ENCODE results near the gene EPO.
"Not testable (repeated sequence)": the region's sequence is repeated elsewhere in the genome, so short reads cannot be mapped to it uniquely, and the experiment has no call there.

Gene EPO

DNA sequence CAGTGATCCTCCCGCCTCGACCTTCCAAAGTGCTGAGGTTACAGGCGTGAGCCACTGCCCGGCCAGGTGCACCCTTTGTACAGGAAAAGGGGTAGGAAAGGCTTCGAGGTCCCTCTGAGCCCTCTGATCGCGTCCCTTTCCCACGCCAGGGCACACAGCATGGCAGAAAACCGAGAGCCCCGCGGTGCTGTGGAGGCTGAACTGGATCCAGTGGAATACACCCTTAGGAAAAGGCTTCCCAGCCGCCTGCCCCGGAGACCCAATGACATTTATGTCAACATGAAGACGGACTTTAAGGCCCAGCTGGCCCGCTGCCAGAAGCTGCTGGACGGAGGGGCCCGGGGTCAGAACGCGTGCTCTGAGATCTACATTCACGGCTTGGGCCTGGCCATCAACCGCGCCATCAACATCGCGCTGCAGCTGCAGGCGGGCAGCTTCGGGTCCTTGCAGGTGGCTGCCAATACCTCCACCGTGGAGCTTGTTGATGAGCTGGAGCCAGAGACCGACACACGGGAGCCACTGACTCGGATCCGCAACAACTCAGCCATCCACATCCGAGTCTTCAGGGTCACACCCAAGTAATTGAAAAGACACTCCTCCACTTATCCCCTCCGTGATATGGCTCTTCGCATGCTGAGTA lies 13.5 kb upstream of the EPO start:
- no peak for DNase-seq
- Mint-ChIP-seq H3K36me3 (ENCODE audit: low read depth) (peaks cover 33% of the 10 kb centered on the region), H3K27me3 (no peaks in the 10 kb centered on the region), H3K4me3 (peak overlapping the region; percentile 95), H3K27ac (peak overlapping the region; percentile 97), H3K9me3 (no peaks in the 10 kb centered on the region), H3K4me1 (ENCODE audit: low read depth) (peaks cover 20% of the 10 kb centered on the region)

DNA sequence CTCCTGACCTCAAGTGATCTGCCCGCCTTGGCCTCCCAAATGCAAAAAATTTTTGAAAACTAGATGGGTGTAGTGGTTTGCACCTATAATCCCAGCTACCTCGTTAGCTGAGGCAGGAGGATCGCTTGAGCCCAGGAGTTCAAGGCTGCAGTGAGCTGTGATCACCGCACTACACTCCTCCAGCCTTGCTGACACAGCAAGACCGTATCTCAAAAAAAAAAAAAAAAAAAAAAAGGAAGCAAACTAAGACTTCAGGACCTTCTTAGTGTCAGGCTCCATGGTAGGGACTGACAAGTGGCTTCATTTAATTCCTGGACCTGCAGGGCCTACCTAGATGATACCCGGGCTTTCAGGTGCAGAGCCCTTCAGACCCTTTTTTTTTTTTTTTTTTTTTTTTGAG lies 11.9 kb upstream of the EPO start:
- Mint-ChIP-seq H3K27ac (no peak overlapping the region), H3K4me3 (peak overlapping the region; percentile 51)

DNA sequence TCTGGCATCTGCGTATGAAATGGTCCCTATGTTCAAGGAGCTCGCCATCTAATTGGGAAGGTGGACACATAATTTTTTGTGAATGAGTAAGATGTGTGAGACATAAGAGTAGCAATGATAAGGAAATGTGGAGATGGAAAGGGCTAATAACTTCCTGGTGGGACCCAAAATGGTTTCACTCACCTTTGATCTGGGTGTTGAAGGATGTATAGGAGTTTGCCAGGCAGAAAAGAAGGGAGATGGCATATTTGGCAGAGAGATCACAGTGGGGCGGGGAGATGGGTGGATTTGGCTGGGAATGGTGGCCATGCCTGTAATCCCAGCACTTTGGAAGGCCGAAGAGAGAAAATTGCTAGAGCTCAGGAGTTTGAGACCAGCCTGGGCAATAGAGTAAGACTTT lies 9.8 kb upstream of the EPO start:
- no peak for DNase-seq
- Mint-ChIP-seq H3K36me3 (ENCODE audit: low read depth) (peaks cover 33% of the 10 kb centered on the region), H3K4me3 (no peak overlapping the region), H3K27ac (no peak overlapping the region), H3K27me3 (no peaks in the 10 kb centered on the region), H3K4me1 (ENCODE audit: low read depth) (peaks cover 15% of the 10 kb centered on the region), H3K9me3 (no peaks in the 10 kb centered on the region)

More for the DNA sequence above, 11.9 kb upstream of the EPO start:
- Mint-ChIP-seq H3K4me1 (ENCODE audit: low read depth) (peaks cover 20% of the 10 kb centered on the region), H3K36me3 (ENCODE audit: low read depth) (peaks cover 33% of the 10 kb centered on the region), H3K27me3 (no peaks in the 10 kb centered on the region), H3K9me3 (no peaks in the 10 kb centered on the region)
- DNase-seq, result no peak

DNA sequence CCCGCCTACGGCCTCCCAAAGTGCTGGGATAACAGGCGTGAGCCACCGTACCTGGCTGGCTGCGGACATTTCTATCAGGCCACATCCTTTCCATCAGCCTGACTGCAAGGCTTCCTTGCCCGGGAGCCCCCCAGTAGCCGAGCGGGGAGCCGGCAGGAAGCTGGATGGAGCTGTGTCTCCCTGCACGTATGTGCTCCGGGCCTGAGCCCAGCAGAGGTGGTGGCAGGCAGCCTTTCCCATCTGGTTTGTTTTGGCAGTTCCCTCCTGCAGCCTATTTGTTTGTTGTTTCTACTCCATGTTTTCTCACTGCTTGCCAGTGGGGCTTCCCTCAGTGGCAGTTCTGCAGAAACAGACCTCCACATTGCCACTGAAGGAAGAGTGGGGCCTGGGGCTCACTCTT lies 8.9 kb upstream of the EPO start:
- no peaks in the 10 kb centered on the region for H3K9me3 Mint-ChIP-seq
- H3K27ac Mint-ChIP-seq, result no peak overlapping the region
- H3K4me3 Mint-ChIP-seq, result no peak overlapping the region
- H3K27me3 Mint-ChIP-seq, result no peaks in the 10 kb centered on the region
- peaks cover 29% of the 10 kb centered on the region for H3K36me3 Mint-ChIP-seq (ENCODE audit: low read depth)
- peaks cover 15% of the 10 kb centered on the region for H3K4me1 Mint-ChIP-seq (ENCODE audit: low read depth)
- DNase-seq, result no peak

DNA sequence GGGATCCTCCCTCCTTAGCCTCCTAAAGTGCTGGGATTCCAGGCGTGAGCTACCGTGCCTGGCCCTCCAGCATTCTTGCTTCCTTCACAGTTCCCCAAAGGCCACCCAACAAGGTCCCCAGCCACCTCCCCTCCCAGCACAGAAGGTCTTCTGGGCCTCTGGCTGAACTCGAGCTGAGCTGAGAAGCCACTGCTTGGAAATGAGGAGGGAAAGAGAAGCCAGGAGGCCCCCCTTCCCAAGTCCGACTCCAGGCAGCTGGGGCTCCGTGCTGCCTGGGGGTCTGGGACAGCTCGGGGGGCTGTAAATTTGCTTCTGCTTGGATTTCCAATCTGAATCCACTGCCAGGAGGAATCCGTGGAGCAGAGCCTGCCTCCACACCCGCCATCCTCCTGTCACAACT lies 5.5 kb upstream of the EPO start:
- no peak for DNase-seq
- Mint-ChIP-seq H3K4me1 (ENCODE audit: low read depth) (no peaks in the 10 kb centered on the region), H3K36me3 (ENCODE audit: low read depth) (peaks cover 1% of the 10 kb centered on the region), H3K27me3 (peaks cover 10% of the 10 kb centered on the region), H3K9me3 (peaks cover 5% of the 10 kb centered on the region), H3K4me3 (no peak overlapping the region), H3K27ac (no peak overlapping the region)

DNA sequence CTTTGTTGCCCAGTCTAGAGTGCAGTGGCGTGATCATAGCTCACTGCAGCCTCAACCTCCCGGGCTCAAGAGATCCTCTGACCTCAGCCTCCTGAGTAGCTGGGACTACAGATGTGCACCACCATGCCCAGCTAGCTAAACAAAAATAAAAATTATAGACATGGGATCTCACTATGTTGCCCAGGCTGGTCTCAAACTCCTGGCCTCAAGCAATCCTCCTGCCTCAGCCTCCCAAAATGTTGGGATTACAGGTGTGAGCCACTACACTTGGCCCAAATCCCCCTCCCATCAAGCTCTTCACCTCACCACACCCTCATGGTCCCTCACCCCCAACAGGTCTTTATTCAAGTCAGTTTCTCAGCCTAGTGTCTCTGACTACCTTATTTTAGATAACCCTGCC lies 3.2 kb upstream of the EPO start:
- H3K36me3 Mint-ChIP-seq (ENCODE audit: low read depth); H3K4me3 Mint-ChIP-seq: not testable (repeated sequence)
- peaks cover 30% of the 10 kb centered on the region for H3K27me3 Mint-ChIP-seq

DNA sequence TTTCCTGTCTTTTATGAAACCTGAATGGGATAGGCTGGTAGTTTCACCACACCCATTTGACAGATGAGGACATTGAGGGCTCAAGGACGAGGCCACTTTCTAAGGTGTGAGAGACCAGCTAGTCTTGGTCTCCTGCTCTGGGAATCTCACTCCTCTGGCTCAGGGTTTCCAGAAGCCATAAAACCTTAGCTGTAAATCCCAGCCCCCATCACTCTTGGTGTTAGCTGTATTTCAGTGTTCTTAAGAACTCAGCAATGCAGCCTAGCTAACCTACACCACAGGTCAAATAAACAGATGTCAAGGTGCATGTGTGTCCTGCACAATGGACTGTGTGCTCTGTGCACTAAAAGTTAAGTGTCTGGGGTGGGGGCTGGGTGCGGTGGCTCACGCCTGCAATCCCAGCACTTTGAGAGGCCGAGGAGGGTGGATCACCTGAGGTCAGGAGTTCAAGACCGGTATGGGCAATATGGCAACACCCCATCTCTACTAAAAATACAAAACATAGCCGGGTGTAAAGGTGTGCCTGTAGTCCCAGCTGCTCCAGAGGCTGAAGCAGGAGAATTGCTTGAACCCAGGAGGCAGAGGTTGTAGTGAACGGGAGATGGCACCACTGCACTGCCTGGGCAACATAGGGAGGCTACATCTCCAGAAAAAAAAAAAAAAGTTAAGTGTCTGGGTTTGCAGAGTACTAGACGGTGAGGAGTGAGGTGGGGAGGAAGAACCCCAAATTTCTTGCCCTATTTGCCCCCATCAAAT lies 567 bp upstream of the EPO start:
- H3K4me3 Mint-ChIP-seq, result no peak overlapping the region
- peaks cover 50% of the 10 kb centered on the region for H3K27me3 Mint-ChIP-seq
- H3K27ac Mint-ChIP-seq, result no peak overlapping the region
- DNase-seq, result no peak
- H3K4me1 Mint-ChIP-seq (ENCODE audit: low read depth), result no peaks in the 10 kb centered on the region
- H3K36me3 Mint-ChIP-seq (ENCODE audit: low read depth), result no peaks in the 10 kb centered on the region
- H3K9me3 Mint-ChIP-seq, result peaks cover 5% of the 10 kb centered on the region

More for the DNA sequence above, 3.2 kb upstream of the EPO start:
- DNase-seq; H3K9me3 Mint-ChIP-seq; H3K27ac Mint-ChIP-seq; H3K4me1 Mint-ChIP-seq (ENCODE audit: low read depth): not testable (repeated sequence)

DNA sequence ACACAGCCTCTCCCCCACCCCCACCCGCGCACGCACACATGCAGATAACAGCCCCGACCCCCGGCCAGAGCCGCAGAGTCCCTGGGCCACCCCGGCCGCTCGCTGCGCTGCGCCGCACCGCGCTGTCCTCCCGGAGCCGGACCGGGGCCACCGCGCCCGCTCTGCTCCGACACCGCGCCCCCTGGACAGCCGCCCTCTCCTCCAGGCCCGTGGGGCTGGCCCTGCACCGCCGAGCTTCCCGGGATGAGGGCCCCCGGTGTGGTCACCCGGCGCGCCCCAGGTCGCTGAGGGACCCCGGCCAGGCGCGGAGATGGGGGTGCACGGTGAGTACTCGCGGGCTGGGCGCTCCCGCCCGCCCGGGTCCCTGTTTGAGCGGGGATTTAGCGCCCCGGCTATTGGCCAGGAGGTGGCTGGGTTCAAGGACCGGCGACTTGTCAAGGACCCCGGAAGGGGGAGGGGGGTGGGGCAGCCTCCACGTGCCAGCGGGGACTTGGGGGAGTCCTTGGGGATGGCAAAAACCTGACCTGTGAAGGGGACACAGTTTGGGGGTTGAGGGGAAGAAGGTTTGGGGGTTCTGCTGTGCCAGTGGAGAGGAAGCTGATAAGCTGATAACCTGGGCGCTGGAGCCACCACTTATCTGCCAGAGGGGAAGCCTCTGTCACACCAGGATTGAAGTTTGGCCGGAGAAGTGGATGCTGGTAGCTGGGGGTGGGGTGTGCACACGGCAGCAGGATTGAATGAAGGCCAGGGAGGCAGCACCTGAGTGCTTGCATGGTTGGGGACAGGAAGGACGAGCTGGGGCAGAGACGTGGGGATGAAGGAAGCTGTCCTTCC lies 620 bp downstream of the EPO start:
- no peak for DNase-seq
- Mint-ChIP-seq H3K27ac (no peak overlapping the region), H3K4me3 (no peak overlapping the region), H3K9me3 (peaks cover 5% of the 10 kb centered on the region), H3K36me3 (ENCODE audit: low read depth) (no peaks in the 10 kb centered on the region), H3K27me3 (peaks cover 50% of the 10 kb centered on the region), H3K4me1 (ENCODE audit: low read depth) (peaks cover 2% of the 10 kb centered on the region)

DNA sequence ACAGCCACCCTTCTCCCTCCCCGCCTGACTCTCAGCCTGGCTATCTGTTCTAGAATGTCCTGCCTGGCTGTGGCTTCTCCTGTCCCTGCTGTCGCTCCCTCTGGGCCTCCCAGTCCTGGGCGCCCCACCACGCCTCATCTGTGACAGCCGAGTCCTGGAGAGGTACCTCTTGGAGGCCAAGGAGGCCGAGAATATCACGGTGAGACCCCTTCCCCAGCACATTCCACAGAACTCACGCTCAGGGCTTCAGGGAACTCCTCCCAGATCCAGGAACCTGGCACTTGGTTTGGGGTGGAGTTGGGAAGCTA lies 1.2 kb downstream of the EPO start:
- Mint-ChIP-seq H3K9me3 (peaks cover 5% of the 10 kb centered on the region), H3K27me3 (peaks cover 50% of the 10 kb centered on the region), H3K36me3 (ENCODE audit: low read depth) (no peaks in the 10 kb centered on the region), H3K27ac (no peak overlapping the region), H3K4me1 (ENCODE audit: low read depth) (peaks cover 2% of the 10 kb centered on the region), H3K4me3 (no peak overlapping the region)
- no peak for DNase-seq

DNA sequence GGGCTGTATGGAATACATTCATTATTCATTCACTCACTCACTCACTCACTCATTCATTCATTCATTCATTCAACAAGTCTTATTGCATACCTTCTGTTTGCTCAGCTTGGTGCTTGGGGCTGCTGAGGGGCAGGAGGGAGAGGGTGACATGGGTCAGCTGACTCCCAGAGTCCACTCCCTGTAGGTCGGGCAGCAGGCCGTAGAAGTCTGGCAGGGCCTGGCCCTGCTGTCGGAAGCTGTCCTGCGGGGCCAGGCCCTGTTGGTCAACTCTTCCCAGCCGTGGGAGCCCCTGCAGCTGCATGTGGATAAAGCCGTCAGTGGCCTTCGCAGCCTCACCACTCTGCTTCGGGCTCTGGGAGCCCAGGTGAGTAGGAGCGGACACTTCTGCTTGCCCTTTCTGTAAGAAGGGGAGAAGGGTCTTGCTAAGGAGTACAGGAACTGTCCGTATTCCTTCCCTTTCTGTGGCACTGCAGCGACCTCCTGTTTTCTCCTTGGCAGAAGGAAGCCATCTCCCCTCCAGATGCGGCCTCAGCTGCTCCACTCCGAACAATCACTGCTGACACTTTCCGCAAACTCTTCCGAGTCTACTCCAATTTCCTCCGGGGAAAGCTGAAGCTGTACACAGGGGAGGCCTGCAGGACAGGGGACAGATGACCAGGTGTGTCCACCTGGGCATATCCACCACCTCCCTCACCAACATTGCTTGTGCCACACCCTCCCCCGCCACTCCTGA lies 2.4 kb downstream of the EPO start:
- no peak for DNase-seq
- no peak overlapping the region for H3K27ac Mint-ChIP-seq
- H3K27me3 Mint-ChIP-seq, result peaks cover 56% of the 10 kb centered on the region
- H3K4me1 Mint-ChIP-seq (ENCODE audit: low read depth), result peaks cover 2% of the 10 kb centered on the region
- no peak overlapping the region for H3K4me3 Mint-ChIP-seq
- no peaks in the 10 kb centered on the region for H3K36me3 Mint-ChIP-seq (ENCODE audit: low read depth)
- peaks cover 5% of the 10 kb centered on the region for H3K9me3 Mint-ChIP-seq

DNA sequence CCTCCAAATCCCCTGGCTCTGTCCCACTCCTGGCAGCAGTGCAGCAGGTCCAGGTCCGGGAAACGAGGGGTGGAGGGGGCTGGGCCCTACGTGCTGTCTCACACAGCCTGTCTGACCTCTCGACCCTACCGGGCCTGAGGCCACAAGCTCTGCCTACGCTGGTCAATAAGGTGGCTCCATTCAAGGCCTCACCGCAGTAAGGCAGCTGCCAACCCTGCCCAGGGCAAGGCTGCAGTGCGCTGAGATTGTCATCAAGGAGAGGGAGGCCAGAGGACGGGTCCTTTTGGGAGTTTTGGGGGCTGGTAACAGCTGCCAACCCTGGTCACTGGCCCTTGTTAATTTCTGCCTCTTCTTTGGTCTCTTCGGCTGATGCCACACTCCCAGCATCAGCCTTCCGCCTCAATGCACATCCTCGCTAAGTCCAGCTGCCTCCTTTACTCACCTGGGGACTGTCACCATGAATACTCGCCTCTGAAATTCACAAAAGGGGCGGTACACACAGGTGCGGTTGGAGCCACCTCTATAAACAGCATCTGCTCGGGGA lies 3.5 kb downstream of the EPO start:
- Mint-ChIP-seq H3K36me3 (ENCODE audit: low read depth) (no peaks in the 10 kb centered on the region), H3K4me3 (no peak overlapping the region), H3K27me3 (peaks cover 54% of the 10 kb centered on the region), H3K9me3 (peaks cover 3% of the 10 kb centered on the region), H3K4me1 (ENCODE audit: low read depth) (peaks cover 2% of the 10 kb centered on the region), H3K27ac (no peak overlapping the region)
- no peak for DNase-seq

DNA sequence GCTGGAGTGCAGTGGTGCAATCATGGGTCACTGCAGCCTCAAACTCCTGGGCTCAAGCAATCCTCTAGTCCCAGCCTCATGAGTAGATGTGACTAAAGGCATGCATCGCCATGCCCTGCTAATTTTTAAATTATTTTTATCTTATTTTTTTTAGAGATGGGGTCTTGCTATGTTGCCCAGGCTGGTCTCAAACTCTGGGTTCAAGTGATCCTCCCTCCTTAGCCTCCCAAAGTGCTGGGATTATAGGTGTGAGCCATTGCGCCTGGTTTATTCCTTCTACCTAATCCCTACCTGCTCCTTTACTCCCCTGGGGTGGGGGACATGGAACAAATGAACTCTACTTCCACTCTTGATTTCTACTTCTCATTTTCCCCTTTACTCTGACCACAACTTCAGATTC lies 4.1 kb downstream of the EPO start:
- not testable (repeated sequence) for DNase-seq; H3K4me3 Mint-ChIP-seq; H3K4me1 Mint-ChIP-seq (ENCODE audit: low read depth); H3K27ac Mint-ChIP-seq; H3K36me3 Mint-ChIP-seq (ENCODE audit: low read depth); H3K9me3 Mint-ChIP-seq
- peaks cover 50% of the 10 kb centered on the region for H3K27me3 Mint-ChIP-seq

DNA sequence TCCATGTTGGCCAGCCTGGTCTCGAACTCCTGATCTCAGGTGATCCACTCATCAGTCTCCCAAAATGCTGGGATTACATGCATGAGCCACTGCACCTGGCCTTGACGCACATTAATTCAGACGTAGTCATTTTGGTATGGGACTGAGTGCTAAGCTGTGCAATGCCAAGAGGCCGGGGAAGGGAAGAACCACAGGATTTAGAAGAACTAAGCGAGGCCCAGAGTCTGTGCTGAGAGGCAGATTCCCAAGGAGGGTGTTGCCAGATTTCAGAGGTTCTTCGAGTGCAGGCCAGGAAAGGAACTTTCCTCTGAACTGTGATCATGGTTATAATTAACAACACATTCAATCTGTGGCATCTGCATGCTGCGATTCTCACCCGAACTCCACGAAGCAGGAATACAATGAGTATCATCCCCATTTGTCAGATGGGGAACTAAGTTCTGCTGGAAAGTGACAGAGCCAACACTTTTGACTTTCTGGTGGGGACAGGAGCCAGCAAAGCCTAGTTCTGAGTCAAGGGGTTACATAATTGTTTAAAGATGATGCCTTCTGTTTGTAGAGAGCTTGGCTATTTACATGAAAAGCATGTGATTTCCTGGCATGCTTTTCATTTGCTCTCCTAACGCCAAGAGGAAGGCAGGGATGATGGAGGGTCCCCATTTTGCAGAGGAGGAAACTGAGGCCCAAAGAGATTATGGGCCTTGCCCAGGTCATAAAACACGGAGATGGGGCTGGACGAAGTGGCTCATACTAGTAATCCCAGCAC lies 6.9 kb downstream of the EPO start:
- Mint-ChIP-seq H3K27me3 (peaks cover 28% of the 10 kb centered on the region), H3K36me3 (ENCODE audit: low read depth) (no peaks in the 10 kb centered on the region), H3K27ac (no peak overlapping the region), H3K4me3 (no peak overlapping the region), H3K9me3 (no peaks in the 10 kb centered on the region), H3K4me1 (ENCODE audit: low read depth) (peaks cover 2% of the 10 kb centered on the region)
- DNase-seq, result no peak

DNA sequence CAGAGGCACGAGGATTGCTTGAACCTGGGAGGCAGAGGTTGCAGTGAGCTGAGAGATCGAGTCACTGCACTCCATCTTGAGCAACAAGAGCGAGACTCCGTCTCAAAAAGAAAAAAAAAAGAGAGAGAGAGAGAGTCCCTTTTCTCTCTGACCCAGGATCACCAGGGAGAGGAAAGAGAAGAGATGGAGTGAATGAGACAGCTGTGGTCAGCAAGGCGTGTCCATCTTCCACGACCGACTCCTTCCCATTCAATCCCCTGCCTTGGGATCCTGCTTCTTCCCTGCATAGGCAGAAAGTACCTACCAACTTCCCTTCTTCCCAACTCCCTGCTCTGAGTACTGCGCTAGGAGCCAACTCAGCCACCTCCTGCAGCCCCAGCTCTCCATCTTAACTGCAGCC lies 7.9 kb downstream of the EPO start:
- no peak overlapping the region for H3K27ac Mint-ChIP-seq
- no peaks in the 10 kb centered on the region for H3K36me3 Mint-ChIP-seq (ENCODE audit: low read depth)
- H3K9me3 Mint-ChIP-seq, result no peaks in the 10 kb centered on the region
- DNase-seq, result no peak
- H3K4me1 Mint-ChIP-seq (ENCODE audit: low read depth), result peaks cover 2% of the 10 kb centered on the region
- peaks cover 17% of the 10 kb centered on the region for H3K27me3 Mint-ChIP-seq
- no peak overlapping the region for H3K4me3 Mint-ChIP-seq
